Peyer's patch (tissue), 4 donors: Measurements from ENCODE around the gene OR4E2.

ENCODE experiments used
- CTCF ChIP-seq, 6 experiments: fragments of 450-650 bp in 4 of 6; fragments of 200-600 bp in 2 of 6; sonication (generic) in 1 of 6; IDR thresholded peaks; one replicate each; pipeline ENCODE4 v1.5.1; 2017 to 2019; ENCODE audit warnings: antibody characterized with exemption in 6 of 6, mild to moderate bottlenecking in 3 of 6, moderate library complexity in 1 of 6
- POLR2A ChIP-seq, 2 donors: fragments of 450-650 bp; IDR thresholded peaks; one replicate each; pipeline ENCODE4 v1.5.1; 2017; ENCODE audit warnings: antibody characterized with exemption in 2 of 2, mild to moderate bottlenecking in 2 of 2, moderate library complexity in 2 of 2

- TF ChIP-seq CTCF (IDR thresholded peaks at IDR 0.05): no peak
- TF ChIP-seq POLR2A (IDR thresholded peaks at IDR 0.05): no peak
These were observed 11.0 kb upstream of the OR4E2 start for GRCh38 chr14:21642683-21643082.
